Stimulated activated CD8-positive, alpha-beta memory T cell treated with anti-CD3 and anti-CD28 coated beads, Interleukin-15, amount 100 ng/mL, for 48 hours (primary cell): ENCODE results near the gene GALNT7.

Experiments
- DNase-seq, 2 donors: peaks; one replicate each; pipeline ENCODE4 v3.0.0-alpha.2; 2020; ENCODE audit warnings: low read depth in 2 of 2

The GALNT7 gene

DNA sequence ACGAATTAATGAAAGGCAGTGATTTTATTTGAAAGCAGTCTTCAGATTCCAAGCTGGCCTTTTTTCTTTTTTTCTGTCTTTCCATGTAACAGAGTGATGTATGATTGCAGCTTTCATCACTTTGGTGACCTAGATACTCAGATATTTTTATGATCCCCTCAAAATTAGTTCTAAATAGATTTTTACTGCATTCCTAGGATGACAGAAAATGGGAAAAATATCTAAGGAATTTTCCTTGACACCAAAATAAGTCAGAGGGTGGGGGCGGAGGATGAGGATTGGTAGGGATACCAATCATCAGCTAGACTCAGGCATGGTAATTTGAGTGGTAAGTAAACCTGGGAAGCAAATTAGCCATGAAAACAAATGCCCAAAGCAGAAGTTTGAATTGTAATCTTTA, 177.5 kb downstream of the GALNT7 start:
- DNase-seq = no peak

DNA sequence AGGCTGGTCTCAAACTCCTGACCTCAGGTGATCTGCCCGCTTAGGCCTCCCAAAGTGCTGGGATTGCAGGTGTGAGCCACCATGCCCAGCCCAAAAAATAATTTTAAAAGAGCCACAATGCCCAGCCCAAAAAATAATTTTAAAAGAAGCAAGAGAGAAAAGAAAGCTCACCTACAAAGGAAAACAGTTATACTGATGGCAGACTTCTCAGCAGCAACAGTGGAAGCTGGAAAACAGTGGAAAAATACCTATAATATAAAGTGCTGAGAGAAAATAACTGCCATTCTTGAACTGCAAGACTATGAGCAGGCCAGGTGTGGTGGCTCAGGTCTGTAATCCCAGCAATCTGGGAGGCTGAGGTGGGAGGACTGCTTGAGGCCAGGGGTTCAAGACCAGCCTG, 178.9 kb downstream of the GALNT7 start:
- no peak for DNase-seq

DNA sequence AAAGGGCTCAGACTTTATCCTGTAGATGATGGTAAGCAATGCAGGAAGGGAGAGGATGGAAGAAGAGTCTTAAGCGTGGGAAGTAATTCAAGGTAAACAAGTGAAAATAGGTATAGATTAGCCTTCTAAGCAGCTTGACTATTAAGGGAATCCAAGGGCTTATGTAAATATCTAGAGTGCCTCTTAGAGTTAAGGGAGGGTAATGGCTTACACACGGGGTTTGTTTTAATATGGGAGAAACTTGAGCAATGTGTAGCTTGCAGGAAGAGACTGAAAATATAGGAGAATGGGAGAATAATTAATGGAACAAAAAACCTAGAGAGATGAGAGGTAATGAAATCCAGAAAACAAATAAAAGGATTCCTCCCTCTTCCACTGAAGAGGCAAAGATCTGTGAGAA, 189.3 kb downstream of the GALNT7 start:
- DNase-seq = no peak

DNA sequence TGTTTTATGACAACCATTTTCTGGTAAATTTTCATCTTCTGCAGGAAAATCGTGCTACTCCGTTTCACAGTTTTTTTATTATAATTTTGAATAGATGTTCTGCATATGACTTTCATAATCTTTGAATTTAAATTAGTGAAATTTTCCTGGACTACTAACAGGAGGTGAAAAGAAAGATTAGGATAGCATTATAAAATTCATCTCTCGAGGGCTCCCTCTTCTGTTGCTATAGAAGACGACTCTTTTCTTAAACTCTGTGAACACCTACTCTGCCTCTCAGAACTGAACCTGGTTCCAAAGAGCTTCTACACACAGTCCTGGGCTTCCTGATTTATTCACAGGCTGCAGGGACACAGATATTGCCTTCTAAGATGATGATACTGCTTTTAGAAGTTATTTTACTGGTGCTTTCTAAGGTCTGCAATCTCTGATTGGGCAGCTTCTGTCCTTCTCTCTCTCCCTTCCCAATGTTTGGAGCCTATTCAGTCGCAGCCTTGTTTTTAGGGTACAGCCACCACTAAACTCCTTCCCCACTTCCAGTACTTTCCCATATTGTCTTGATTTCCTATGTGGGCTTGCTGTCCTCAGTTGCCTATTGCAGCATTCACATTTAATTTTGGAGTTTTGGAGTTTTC, 192.1 kb downstream of the GALNT7 start:
- DNase-seq = no peak

DNA sequence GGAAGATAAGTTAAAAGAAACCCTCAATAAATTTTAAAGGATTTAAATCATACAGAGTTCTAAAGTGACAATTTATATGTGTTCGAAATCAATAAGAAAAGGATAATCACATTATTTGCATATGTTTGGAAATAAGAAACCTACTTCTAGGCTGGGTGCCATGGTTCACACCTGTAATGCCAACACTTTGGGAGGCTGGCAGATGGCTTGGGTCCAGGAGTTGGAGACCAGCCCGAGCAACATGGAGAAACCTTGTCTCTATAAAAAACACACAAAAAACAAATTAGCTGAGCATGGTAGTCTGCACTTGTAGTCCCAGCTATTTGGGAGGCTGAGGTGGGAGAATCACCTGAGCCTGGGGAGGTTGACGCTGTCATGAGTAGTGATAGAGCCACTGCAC, 194.1 kb downstream of the GALNT7 start:
- no peak for DNase-seq

DNA sequence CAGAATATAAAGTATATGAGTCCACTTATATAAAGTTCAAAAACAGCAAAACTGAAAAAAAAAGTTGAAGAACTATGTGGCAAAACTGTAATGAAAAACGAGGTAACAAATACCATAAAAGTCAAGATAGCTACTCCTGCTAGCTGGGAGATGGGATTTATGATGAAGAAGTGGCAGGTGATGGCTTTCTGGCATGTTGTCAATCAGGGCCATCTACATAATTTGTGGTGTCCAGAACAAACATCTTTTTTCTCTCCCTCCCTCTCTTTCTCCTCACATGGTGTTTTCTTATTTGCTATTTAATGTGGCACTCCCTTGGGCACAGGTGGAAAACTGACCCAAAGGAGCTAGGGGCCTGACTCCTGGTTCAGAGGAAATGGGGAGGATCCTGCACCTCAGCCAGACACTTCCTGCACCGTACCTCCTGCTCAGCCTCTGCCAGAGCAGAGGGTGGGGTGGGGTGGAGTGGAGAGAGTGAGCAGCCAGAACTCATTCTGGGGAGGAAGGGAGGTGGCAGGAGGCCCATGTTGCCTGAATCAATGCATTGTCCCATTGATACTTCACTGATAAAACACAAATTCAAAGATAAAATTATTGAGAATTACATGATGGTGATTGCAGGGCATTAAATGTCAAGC, 196.9 kb downstream of the GALNT7 start:
- no peak for DNase-seq

DNA sequence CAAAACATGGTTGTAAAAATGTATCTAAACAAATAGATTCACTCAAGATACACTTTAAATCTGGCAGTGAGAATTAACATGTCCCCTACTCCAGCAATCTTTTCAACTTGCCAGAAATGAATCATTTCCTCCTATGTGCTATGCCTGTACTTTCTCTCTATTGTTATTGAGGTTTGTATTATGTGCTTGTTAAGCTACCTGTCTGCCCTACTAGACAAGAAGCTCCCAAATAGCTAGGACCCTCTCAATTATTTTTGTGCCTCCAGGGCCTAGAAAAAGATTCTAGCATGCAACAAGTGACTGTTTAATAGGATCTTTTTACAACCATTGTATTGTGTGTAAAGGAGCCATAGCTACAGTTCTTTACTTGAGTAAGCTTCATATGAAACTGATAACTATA, 198.7 kb downstream of the GALNT7 start:
- DNase-seq = no peak

DNA sequence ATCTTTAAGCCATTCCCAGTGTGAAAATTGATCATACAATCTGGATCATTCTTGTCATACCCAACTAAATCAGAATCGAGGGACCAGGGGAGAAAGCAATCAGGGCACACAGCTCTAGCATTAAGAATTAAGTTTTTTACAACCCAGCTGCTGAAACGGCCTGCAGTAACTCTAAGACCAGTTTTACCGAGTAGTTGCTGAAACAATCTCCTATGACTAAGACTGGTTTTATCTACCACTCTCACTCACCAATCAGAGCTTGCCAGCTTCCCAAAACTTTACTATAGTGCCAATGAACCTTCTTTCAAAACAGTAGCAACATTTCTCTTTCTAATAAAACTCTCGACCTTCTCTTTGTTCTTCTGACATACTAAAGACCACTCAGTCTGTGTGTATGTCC, 199.3 kb downstream of the GALNT7 start:
- no peak for DNase-seq

DNA sequence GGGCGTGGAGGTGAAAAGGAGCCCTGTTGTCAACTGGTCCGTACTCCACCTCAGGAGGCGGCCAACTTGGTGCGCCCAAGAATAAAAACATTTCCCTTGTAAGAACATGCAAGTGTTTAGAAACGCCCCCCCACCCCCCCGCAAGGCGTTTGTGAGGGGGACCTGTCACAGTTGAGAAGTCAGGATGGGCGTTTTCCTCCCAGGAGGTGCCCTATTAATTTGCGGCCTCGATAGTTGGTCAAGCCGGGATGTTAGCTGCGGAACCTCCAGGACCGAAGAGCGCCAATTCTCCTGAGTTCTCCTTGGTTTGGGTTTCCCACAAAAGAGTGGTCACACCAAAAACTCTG, 201.5 kb downstream of the GALNT7 start:
- DNase-seq = peak; percentile 27 to 29

DNA sequence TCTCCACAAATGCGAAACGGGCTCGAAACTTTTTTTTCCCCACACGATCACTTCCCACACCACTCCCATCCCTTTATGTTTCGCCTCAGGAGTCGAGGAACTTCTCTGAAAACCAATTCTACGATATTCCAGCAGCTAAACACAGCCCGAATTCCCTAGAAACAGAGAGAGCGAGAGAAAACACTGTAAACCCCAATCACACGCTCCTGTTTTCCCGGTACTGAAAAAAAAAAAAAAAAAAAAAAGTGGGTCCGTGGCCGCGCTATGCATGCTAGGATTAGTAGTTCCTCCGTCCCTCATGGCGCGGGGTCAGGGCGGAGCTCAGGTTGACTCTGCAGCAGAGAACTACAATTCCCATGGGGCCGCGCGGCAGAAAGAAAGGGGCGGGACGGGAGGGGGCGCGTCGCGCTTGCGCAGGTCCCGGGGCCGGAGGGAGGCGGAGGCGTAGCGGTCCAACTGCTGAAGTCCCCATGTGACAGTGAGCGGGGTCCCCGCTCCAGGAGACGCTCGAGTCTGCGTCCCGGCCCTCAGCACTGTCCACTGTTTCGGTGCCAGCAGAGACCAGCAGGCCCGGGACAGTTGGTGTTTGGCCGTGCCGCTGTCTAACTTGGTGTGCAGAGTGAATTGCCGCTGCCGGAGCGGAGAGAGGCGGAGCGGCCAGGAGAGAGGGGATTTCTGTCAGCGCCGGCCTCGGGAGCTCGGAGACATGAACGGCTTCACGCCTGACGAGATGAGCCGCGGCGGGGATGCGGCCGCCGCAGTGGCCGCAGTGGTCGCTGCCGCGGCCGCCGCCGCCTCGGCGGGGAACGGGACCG, 202.1 kb downstream of the GALNT7 start, which contains the start of gene SAP30:
Gene SAP30, plus strand, starts transcription at position 478 of the 815 bp plus-strand sequence. Its CDS starts 229 bp downstream, at position 707.
- peak; percentile 93 to 95 for DNase-seq

DNA sequence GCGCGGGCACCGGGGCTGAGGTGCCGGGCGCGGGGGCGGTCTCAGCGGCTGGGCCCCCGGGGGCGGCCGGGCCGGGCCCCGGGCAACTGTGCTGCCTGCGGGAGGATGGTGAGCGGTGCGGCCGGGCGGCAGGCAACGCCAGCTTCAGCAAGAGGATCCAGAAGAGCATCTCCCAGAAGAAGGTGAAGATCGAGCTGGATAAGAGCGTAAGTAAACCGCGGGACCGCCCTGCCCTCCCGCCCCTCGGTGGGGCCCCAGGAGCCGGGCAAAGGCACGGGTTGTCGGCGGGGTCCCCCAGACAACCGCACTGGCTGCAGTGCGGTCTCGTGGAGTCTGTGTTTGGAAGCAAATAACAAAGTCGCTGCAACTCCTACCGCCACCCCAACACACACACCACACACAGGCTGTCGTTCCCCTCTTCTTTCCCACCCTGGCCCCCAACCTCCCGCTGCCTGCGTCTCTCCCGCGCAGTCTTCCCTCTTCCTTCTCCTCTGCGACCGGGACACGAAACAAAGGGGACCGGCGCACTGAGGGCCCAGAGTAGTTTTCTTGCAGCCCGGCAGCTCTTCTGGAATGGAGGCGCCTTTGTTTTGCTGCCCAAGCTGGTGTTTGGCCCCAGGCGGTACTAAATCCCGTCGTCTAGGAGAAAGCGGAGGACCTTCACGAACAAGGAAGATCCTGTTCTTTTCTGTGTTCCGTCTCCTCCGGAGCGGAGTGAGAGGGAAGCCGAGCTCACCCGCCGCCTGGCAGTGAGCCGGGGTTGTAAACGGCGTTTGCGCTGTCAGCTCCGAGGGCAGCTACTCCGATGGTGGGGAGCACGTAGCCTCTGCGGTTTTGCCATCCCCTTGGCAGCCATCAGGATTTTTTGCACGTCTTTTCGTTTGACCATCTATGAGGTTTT, 202.9 kb downstream of the GALNT7 start:
- DNase-seq = peak; percentile 8 to 14
